Transverse colon (tissue), 4 donors: Measurements from ENCODE around the gene TNK2. TPM values are rescaled to one million over a fixed set of nuclear protein-coding genes. Genes with fewer than 3 reads are reported as not detected.
"Not testable (repeated sequence)": the region's sequence is repeated elsewhere in the genome, so short reads cannot be mapped to it uniquely, and the experiment has no call there.

Experiments
- DNase-seq: peaks from one replicate; pipeline ENCODE4 v3.0.0-alpha.2; 2019
- H3K27ac ChIP-seq, 4 donors: fragments of 200-600 bp; sonication (generic); 2 replicates each; pipeline ENCODE4 v1.5.1; 2016 to 2018; ENCODE audit warnings: inconsistent platforms in 4 of 4
- H3K27me3 ChIP-seq: fragments of 200-600 bp; sonication (generic); 2 replicates; pipeline ENCODE4 v1.5.1; 2017; ENCODE audit warnings: inconsistent platforms
- H3K36me3 ChIP-seq, 4 donors: fragments of 200-600 bp; sonication (generic); 2 replicates each; pipeline ENCODE4 v1.5.1; 2017 to 2019; ENCODE audit warnings: inconsistent platforms in 4 of 4
- H3K4me1 ChIP-seq, 4 donors: fragments of 200-600 bp; sonication (generic); 2 replicates each; pipeline ENCODE4 v1.5.1; 2017 to 2020; ENCODE audit warnings: inconsistent platforms in 4 of 4
- H3K4me3 ChIP-seq, 4 donors: fragments of 200-600 bp; sonication (generic); 1 replicate in 1 of 4; 2 replicates in 3 of 4; pipeline versions ENCODE4 v1.5.1 to v1.6.1; 2017 to 2019; ENCODE audit warnings: inconsistent platforms in 4 of 4
- H3K9me3 ChIP-seq, 2 donors: fragments of 200-600 bp; sonication (generic); 2 replicates each; pipeline ENCODE4 v1.5.1; 2017 to 2019; ENCODE audit warnings: inconsistent platforms in 2 of 2
- EP300 ChIP-seq: sonication (generic); formaldehyde crosslinking; IDR thresholded peaks from one replicate; pipeline ENCODE4 v1.6.1; 2017; ENCODE audit warnings: antibody characterized with exemption, low read depth
- POLR2A ChIP-seq: fragments of 450-650 bp; IDR thresholded peaks from one replicate; pipeline ENCODE4 v1.6.1; 2016; ENCODE audit warnings: antibody characterized with exemption, mild to moderate bottlenecking, moderate library complexity
- POLR2AphosphoS5 ChIP-seq, 3 donors: sonication (generic); formaldehyde crosslinking; IDR thresholded peaks; one replicate each; pipeline ENCODE4 v1.6.1; 2016; ENCODE audit warnings: antibody characterized with exemption in 3 of 3
- WGBS, 2 donors: methylation state at CpG; one replicate each; pipeline ENCODE4 v1.1.5; 2018; ENCODE audit warnings: low coverage in 1 of 2; 5-methylcytosine and 5-hydroxymethylcytosine counted together
- in situ Hi-C, 4 donors: fragments of 200-750 bp; cut with MboI; loops; one replicate each; pipeline versions ENCODE4 v1.15.0 to v1.15.1; 2017; ENCODE audit warnings: low sequenced_read_pairs in 3 of 4, low pct_ligation_motif_present in 1 of 4, low pct_unique_long_range_greater_than_20kb in 1 of 4
- intact Hi-C: fragments of 100-400 bp; cut with DNase I; formaldehyde crosslinking; loops from one replicate; pipeline ENCODE4 v1.15.1; 2023; ENCODE audit warnings: low total_unique reads
- total RNA-seq, 4 donors: library from RNA; depleted of rRNA; stranded (reverse); fragments of >200 nt; gene quantifications; one replicate each; pipeline ENCODE4 v1.1.0, GENCODE V29; 2016
- TF ChIP-seq, protein P1 (sequence below), 5 experiments: fragments of 200-600 bp in 3 of 5; fragments of 450-650 bp in 2 of 5; sonication (generic) in 3 of 5; IDR thresholded peaks; 1 replicate in 2 of 5; 2 replicates in 3 of 5; pipeline ENCODE4 v1.5.1; 2016 to 2017; ENCODE audit warnings: antibody characterized with exemption in 5 of 5, inconsistent platforms in 3 of 5, mild to moderate bottlenecking in 2 of 5, moderate library complexity in 1 of 5

The TNK2 gene
- total RNA-seq, 4 donors from 2014 or later: 19.1 to 74.1 (median 21.3) TPM

DNA sequence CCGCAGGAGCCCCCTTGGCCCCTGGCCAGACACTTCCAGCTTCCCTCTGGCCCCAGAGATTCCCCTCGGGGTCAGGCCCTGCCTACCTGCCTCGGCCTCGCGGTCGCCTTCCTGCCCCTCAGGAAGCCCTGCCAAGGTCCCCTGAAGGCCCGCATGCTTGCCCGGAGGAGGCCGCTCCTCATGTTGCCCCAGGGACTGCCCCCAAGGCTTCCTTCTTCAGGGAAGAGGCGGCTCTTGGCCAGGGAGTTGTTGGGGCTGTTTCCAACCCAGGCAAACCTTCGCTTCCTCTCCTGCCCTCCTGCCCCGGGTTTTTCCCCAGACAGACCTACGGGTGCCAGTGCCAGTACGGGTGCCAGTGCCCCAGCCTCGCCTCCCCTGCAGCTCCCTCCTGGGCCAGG, 83.2 kb downstream of the TNK2 start:
- H3K36me3 ChIP-seq: no peaks in the 10 kb centered on the region
- 79% methylated on average over 13 of the region's 15 CpGs; no CpG with 5 or more reads in 1 of the 2 donors for WGBS, 2 donors
- H3K9me3 ChIP-seq: no peaks in the 10 kb centered on the region
- TF ChIP-seq POLR2A: no peak
- no peak for TF ChIP-seq EP300
- TF ChIP-seq, protein P1, sequence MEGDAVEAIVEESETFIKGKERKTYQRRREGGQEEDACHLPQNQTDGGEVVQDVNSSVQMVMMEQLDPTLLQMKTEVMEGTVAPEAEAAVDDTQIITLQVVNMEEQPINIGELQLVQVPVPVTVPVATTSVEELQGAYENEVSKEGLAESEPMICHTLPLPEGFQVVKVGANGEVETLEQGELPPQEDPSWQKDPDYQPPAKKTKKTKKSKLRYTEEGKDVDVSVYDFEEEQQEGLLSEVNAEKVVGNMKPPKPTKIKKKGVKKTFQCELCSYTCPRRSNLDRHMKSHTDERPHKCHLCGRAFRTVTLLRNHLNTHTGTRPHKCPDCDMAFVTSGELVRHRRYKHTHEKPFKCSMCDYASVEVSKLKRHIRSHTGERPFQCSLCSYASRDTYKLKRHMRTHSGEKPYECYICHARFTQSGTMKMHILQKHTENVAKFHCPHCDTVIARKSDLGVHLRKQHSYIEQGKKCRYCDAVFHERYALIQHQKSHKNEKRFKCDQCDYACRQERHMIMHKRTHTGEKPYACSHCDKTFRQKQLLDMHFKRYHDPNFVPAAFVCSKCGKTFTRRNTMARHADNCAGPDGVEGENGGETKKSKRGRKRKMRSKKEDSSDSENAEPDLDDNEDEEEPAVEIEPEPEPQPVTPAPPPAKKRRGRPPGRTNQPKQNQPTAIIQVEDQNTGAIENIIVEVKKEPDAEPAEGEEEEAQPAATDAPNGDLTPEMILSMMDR (IDR thresholded peaks at IDR 0.05): no peak
- no peak for TF ChIP-seq POLR2AphosphoS5 (IDR thresholded peaks at IDR 0.05)
- peaks cover 5% of the 10 kb centered on the region for H3K27me3 ChIP-seq
- peaks cover 6 to 36% (median 32%) of the 10 kb centered on the region in 4 donors for H3K4me1 ChIP-seq
- no peak overlapping the region for H3K27ac ChIP-seq
- DNase-seq: no peak
- no peak overlapping the region for H3K4me3 ChIP-seq
- in situ Hi-C loops: no loop called here
- intact Hi-C loops: no loop called here

GRCh38 chr3:195824425-195825190, 83.7 kb downstream of the TNK2 start:
- in situ Hi-C loops, H3K4me3 ChIP-seq, H3K36me3 ChIP-seq, intact Hi-C loops, H3K27me3 ChIP-seq, H3K27ac ChIP-seq, H3K9me3 ChIP-seq, DNase-seq: not testable (repeated sequence)
- WGBS, 2 donors: 85% methylated on average over 13 of the region's 13 CpGs; no CpG with 5 or more reads in 1 of the 2 donors
- H3K4me1 ChIP-seq: peaks cover 6 to 30% (median 26%) of the 10 kb centered on the region in 4 donors

DNA sequence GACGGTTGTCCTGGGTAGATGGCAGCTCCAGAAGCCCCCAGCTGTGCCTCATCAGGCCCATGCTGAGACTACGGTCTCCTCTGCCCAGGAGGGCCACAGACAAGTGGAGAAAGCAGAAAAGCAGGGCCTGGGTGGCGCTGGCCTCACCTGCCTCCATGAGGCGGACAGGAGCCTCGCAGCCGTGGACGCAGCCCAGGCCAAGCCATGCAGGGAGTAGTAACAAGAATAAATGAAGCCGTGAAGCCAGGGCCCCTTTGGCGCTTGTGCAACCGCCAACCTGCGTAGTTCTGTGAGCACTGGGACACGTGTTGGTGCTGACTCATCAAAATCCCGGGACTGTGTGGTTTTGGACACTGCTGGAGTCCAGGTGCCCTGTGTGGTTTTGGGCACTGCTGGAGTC, 84.4 kb downstream of the TNK2 start:
- H3K9me3 ChIP-seq: no peaks in the 10 kb centered on the region
- WGBS, 2 donors: 63% methylated on average over 12 of the region's 13 CpGs; no CpG with 5 or more reads in 1 of the 2 donors
- no peak overlapping the region for H3K4me3 ChIP-seq
- TF ChIP-seq POLR2AphosphoS5 (IDR thresholded peaks at IDR 0.05) (no peak), EP300 (no peak), POLR2A (no peak)
- TF ChIP-seq, protein P1 (IDR thresholded peaks at IDR 0.05): no peak
- peaks cover 6 to 25% (median 23%) of the 10 kb centered on the region in 4 donors for H3K4me1 ChIP-seq
- H3K27ac ChIP-seq: peak overlapping the region in 3 of 4 donors; percentile 11 to 33 (median 30)
- no peaks in the 10 kb centered on the region for H3K36me3 ChIP-seq
- in situ Hi-C loops: no loop called here
- intact Hi-C loops: no loop called here
- peaks cover 5% of the 10 kb centered on the region for H3K27me3 ChIP-seq
- peak; percentile 44 for DNase-seq

DNA sequence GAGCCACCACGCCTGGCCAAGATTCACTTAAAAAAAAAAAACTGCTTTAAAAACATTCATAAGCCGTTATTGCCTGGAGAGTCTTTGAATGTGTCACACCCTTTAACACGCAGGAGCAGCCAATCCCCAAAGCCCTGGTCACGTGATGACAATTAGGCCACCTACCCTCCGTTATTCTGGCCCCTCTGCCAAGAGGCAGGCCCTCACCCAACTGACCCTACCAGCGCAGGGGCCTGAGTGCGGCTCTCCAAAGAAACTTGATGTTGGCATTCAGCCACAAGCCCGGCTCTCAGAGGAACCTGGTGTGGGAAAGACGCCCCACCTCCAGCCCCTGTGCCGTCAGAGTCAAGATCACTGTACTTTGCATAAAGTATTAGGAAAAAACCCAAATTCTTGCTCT, 85.1 kb downstream of the TNK2 start:
- Histone ChIP-seq H3K36me3 (no peaks in the 10 kb centered on the region), H3K27ac (peak overlapping the region in 3 of 4 donors; percentile 11 to 33 (median 30)), H3K4me3 (no peak overlapping the region), H3K4me1 (peaks cover under 1 to 18% (median 17%) of the 10 kb centered on the region in 4 donors), H3K9me3 (no peaks in the 10 kb centered on the region), H3K27me3 (peaks cover 5% of the 10 kb centered on the region)
- 23% methylated on average over 10 of the region's 10 CpGs; no CpG with 5 or more reads in 1 of the 2 donors for WGBS, 2 donors
- in situ Hi-C loops: no loop called here
- DNase-seq: peak; percentile 62
- intact Hi-C loops: no loop called here
- TF ChIP-seq POLR2A (no peak), EP300 (no peak), POLR2AphosphoS5 (IDR thresholded peaks at IDR 0.05) (no peak)
- TF ChIP-seq, protein P1 (IDR thresholded peaks at IDR 0.05): no peak
